Gastrocnemius medialis (tissue), 4 donors: Measurements from ENCODE around the gene ST6GAL2. TPM values are rescaled to one million over a fixed set of nuclear protein-coding genes. Genes with fewer than 3 reads are reported as not detected.

Source experiments
- ATAC-seq, 2 donors: fragments of 150-250 bp; one replicate each; pipeline ENCODE4 v1.9.1; 2016
- DNase-seq, 2 donors: peaks; one replicate each; pipeline ENCODE4 v3.0.0-alpha.2; 2019
- H3K27ac ChIP-seq, 4 donors: fragments of 200-600 bp; sonication (generic); 1 replicate in 1 of 4; 2 replicates in 3 of 4; pipeline ENCODE4 v1.5.1; 2016 to 2018; ENCODE audit warnings: mild to moderate bottlenecking in 2 of 4, moderate library complexity in 1 of 4
- H3K27me3 ChIP-seq, 3 donors: fragments of 200-600 bp; sonication (generic) in 2 of 3; 1 replicate in 1 of 3; 2 replicates in 2 of 3; pipeline versions ENCODE4 v1.5.1 to v1.6.0; 2016 to 2019; ENCODE audit warnings: mild to moderate bottlenecking in 1 of 3, moderate library complexity in 1 of 3
- H3K36me3 ChIP-seq, 2 donors: fragments of 200-600 bp; sonication (generic) in 1 of 2; one replicate each; pipeline ENCODE4 v1.5.1; 2017 to 2018
- H3K4me1 ChIP-seq, 2 donors: fragments of 200-600 bp; sonication (generic) in 1 of 2; one replicate each; pipeline ENCODE4 v1.5.1; 2016 to 2017; ENCODE audit warnings: mild to moderate bottlenecking in 2 of 2
- H3K4me3 ChIP-seq, 4 donors: fragments of 200-600 bp; sonication (generic) in 3 of 4; 1 replicate in 1 of 4; 2 replicates in 3 of 4; pipeline ENCODE4 v1.5.1; 2016 to 2019; ENCODE audit warnings: mild to moderate bottlenecking in 2 of 4
- H3K9me3 ChIP-seq, 3 donors: fragments of 200-600 bp; sonication (generic) in 2 of 3; 1 replicate in 1 of 3; 2 replicates in 2 of 3; pipeline ENCODE4 v1.5.1; 2016 to 2019
- CTCF ChIP-seq, 5 experiments: fragments of 450-650 bp in 3 of 5; fragments of 200-600 bp in 2 of 5; sonication (generic) in 2 of 5; IDR thresholded peaks in 4 of 5; conservative IDR thresholded peaks in 1 of 5; 1 replicate in 4 of 5; 2 replicates in 1 of 5; pipeline ENCODE4 v1.5.1; 2016 to 2019; ENCODE audit warnings: antibody characterized with exemption in 5 of 5, mild to moderate bottlenecking in 3 of 5, moderate library complexity in 3 of 5
- POLR2A ChIP-seq, 2 donors: fragments of 450-650 bp; IDR thresholded peaks; one replicate each; pipeline ENCODE4 v1.6.1; 2017; ENCODE audit warnings: antibody characterized with exemption in 2 of 2, mild to moderate bottlenecking in 2 of 2, moderate library complexity in 2 of 2
- in situ Hi-C, 4 donors: fragments of 200-750 bp; cut with MboI; loops; one replicate each; pipeline versions ENCODE4 v1.15.0 to v1.8.0; 2017; ENCODE audit warnings: low sequenced_read_pairs in 4 of 4
- intact Hi-C: fragments of 100-400 bp; cut with DNase I; formaldehyde crosslinking; loops from one replicate; pipeline ENCODE4 v1.15.1; 2023; ENCODE audit warnings: low total_unique reads
- total RNA-seq, 4 donors: library from RNA; depleted of rRNA; stranded (reverse); fragments of >200 nt; gene quantifications; one replicate each; pipeline versions ENCODE4 v1.1.0 to v1.2.3, GENCODE V29; 2016

ST6GAL2 gene
- total RNA-seq, 4 donors from 2014 or later, result not detected

- ATAC-seq (no peak), DNase-seq (no peak)
- no peaks in the 10 kb centered on the region for H3K27me3 ChIP-seq
- H3K4me3 ChIP-seq, result no peak overlapping the region
- H3K9me3 ChIP-seq, result no peaks in the 10 kb centered on the region
- H3K27ac ChIP-seq, result no peak overlapping the region
- in situ Hi-C loops (no loop called here), intact Hi-C loops (no loop called here)
- TF ChIP-seq POLR2A (IDR thresholded peaks at IDR 0.05) (no peak), CTCF (IDR thresholded peaks at IDR 0.05 in 4 of 5, conservative IDR thresholded peaks at IDR 0.05 in 1 of 5) (no peak)
- H3K4me1 ChIP-seq, result no peaks in the 10 kb centered on the region
- H3K36me3 ChIP-seq, result no peaks in the 10 kb centered on the region
Measured at GRCh38 chr2:106833256-106833655, 52.7 kb downstream of the ST6GAL2 start.

GRCh38 chr2:106831816-106832569 is 54.0 kb downstream of the ST6GAL2 start:
- no peaks in the 10 kb centered on the region for H3K36me3 ChIP-seq
- in situ Hi-C loops, result no loop called here
- no peaks in the 10 kb centered on the region for H3K27me3 ChIP-seq
- no peaks in the 10 kb centered on the region for H3K9me3 ChIP-seq
- intact Hi-C loops, result no loop called here
- no peak for TF ChIP-seq POLR2A (IDR thresholded peaks at IDR 0.05)
- TF ChIP-seq CTCF (IDR thresholded peaks at IDR 0.05 in 4 of 5, conservative IDR thresholded peaks at IDR 0.05 in 1 of 5), result no peak
- H3K4me3 ChIP-seq, result no peak overlapping the region
- H3K27ac ChIP-seq, result no peak overlapping the region
- no peak for DNase-seq
- no peak for ATAC-seq
- H3K4me1 ChIP-seq, result no peaks in the 10 kb centered on the region

GRCh38 chr2:106831241-106831640 is 54.7 kb downstream of the ST6GAL2 start:
- H3K9me3 ChIP-seq, result no peaks in the 10 kb centered on the region
- in situ Hi-C loops, result no loop called here
- TF ChIP-seq CTCF (IDR thresholded peaks at IDR 0.05 in 4 of 5, conservative IDR thresholded peaks at IDR 0.05 in 1 of 5), result no peak
- no peak for TF ChIP-seq POLR2A (IDR thresholded peaks at IDR 0.05)
- H3K27me3 ChIP-seq, result no peaks in the 10 kb centered on the region
- intact Hi-C loops, result no loop called here
- ATAC-seq (no peak), DNase-seq (no peak)
- no peak overlapping the region for H3K27ac ChIP-seq
- no peak overlapping the region for H3K4me3 ChIP-seq
- H3K36me3 ChIP-seq, result no peaks in the 10 kb centered on the region
- no peaks in the 10 kb centered on the region for H3K4me1 ChIP-seq

- ATAC-seq, result no peak
- in situ Hi-C loops, result no loop called here
- Histone ChIP-seq H3K27ac (no peak overlapping the region), H3K36me3 (no peaks in the 10 kb centered on the region), H3K4me1 (no peaks in the 10 kb centered on the region), H3K4me3 (no peak overlapping the region), H3K27me3 (no peaks in the 10 kb centered on the region), H3K9me3 (no peaks in the 10 kb centered on the region)
- no peak for DNase-seq
- TF ChIP-seq POLR2A (IDR thresholded peaks at IDR 0.05), result no peak
- no peak for TF ChIP-seq CTCF (IDR thresholded peaks at IDR 0.05 in 4 of 5, conservative IDR thresholded peaks at IDR 0.05 in 1 of 5)
- intact Hi-C loops, result no loop called here
Measured at GRCh38 chr2:106830191-106830590, 55.8 kb downstream of the ST6GAL2 start.

GRCh38 chr2:106828119-106828518 is 57.8 kb downstream of the ST6GAL2 start:
- in situ Hi-C loops, result no loop called here
- intact Hi-C loops, result no loop called here
- no peak for TF ChIP-seq POLR2A (IDR thresholded peaks at IDR 0.05)

More at GRCh38 chr2:106828119-106828518, 57.8 kb downstream of the ST6GAL2 start:
- Histone ChIP-seq H3K27ac (no peak overlapping the region), H3K9me3 (no peaks in the 10 kb centered on the region), H3K4me1 (no peaks in the 10 kb centered on the region), H3K27me3 (no peaks in the 10 kb centered on the region), H3K4me3 (no peak overlapping the region), H3K36me3 (no peaks in the 10 kb centered on the region)
- DNase-seq, result no peak
- ATAC-seq, result no peak
